H1 (cell line): ENCODE results near the gene CCDC191. TPM values are rescaled to one million over a fixed set of nuclear protein-coding genes. Genes with fewer than 3 reads are reported as not detected.

Experiments used
- CTCF ChIA-PET: fragments of 300-600 bp; sonication (Branson Sonifier 250); formaldehyde crosslinking; loops from one replicate; lab custom pipeline; 2021; ENCODE audit not compliant: partially characterized antibody; lab: Charles Lee
- POLR2A ChIA-PET: fragments of 300-600 bp; sonication (Branson Sonifier 250); formaldehyde crosslinking; loops from one replicate; lab custom pipeline; 2021; ENCODE audit warnings: inconsistent platforms; ENCODE audit not compliant: partially characterized antibody; lab: Charles Lee
- DNase-seq, 2 experiments: peaks; one replicate each; pipeline versions ENCODE4 v3.0.0 to v3.0.0-alpha.2; 2010 to 2022; ENCODE audit warnings: low spot score in 2 of 2, low read depth in 1 of 2, mixed read lengths in 1 of 2
- FAIRE-seq: peaks from 2 replicates; lab custom pipeline; 2011; peaks lifted over from hg19 to GRCh38; lab: Jason Lieb, UNC
- H2AFZ ChIP-seq: 2 replicates; pipeline ENCODE4 v1.8.1; 2012; ENCODE audit warnings: low read length, inconsistent platforms
- H2AK5ac ChIP-seq: 2 replicates; pipeline ENCODE4 v1.6.1; 2013; ENCODE audit warnings: low read depth, low read length
- H2BK120ac ChIP-seq: replicated peaks from 2 replicates; pipeline ENCODE3; 2013; ENCODE audit warnings: low read depth, low read length, inconsistent platforms
- H2BK12ac ChIP-seq: 2 replicates; pipeline ENCODE4 v1.6.1; 2013; ENCODE audit warnings: low read depth, low read length
- H2BK15ac ChIP-seq: 2 replicates; pipeline ENCODE4 v1.6.1; 2013; ENCODE audit warnings: low read length
- H2BK20ac ChIP-seq: 2 replicates; pipeline ENCODE4 v1.6.1; 2013; ENCODE audit warnings: low read length
- H2BK5ac ChIP-seq: 2 replicates; pipeline ENCODE4 v1.6.1; 2013; ENCODE audit warnings: low read depth, low read length
- H3K14ac ChIP-seq: 2 replicates; pipeline ENCODE4 v1.6.1; 2013; ENCODE audit warnings: inconsistent platforms; ENCODE audit not compliant: insufficient read length
- H3K18ac ChIP-seq: 2 replicates; pipeline ENCODE4 v1.6.1; 2013; ENCODE audit warnings: low read length; ENCODE audit errors: extremely low read depth
- H3K23ac ChIP-seq: 2 replicates; pipeline ENCODE4 v1.6.1; 2013; ENCODE audit warnings: inconsistent platforms; ENCODE audit not compliant: insufficient read length
- H3K23me2 ChIP-seq: 2 replicates; pipeline ENCODE4 v1.6.1; 2013; ENCODE audit warnings: low read depth, low read length
- H3K27ac ChIP-seq: 2 replicates; pipeline ENCODE4 v1.6.1; 2011; ENCODE audit warnings: low read depth, low read length, inconsistent platforms
- H3K27me3 ChIP-seq, 4 experiments: replicated peaks in 1 of 4; 1 replicate in 1 of 4; 2 replicates in 3 of 4; pipeline versions ENCODE4 v1.6.1 to v1.8.1; 2011 to 2013; ENCODE audit warnings: low read length in 3 of 4, mild to moderate bottlenecking in 3 of 4, inconsistent platforms in 2 of 4, mixed read lengths in 2 of 4, moderate library complexity in 1 of 4; ENCODE audit not compliant: control insufficient read depth in 3 of 4, insufficient read depth in 3 of 4; ENCODE audit errors: extremely low read depth in 1 of 4
- H3K36me3 ChIP-seq, 4 experiments: 2 replicates each; pipeline versions ENCODE4 v1.6.1 to v1.8.1; 2011 to 2013; ENCODE audit warnings: mild to moderate bottlenecking in 4 of 4, low read length in 3 of 4, moderate library complexity in 2 of 4, control low read depth in 1 of 4, inconsistent platforms in 1 of 4; ENCODE audit not compliant: insufficient read depth in 4 of 4, control insufficient read depth in 2 of 4
- H3K4ac ChIP-seq: replicated peaks from 2 replicates; pipeline ENCODE3; 2013; ENCODE audit warnings: low read length, low read depth, mixed read lengths, inconsistent platforms; ENCODE audit not compliant: insufficient read length
- H3K4me1 ChIP-seq, 4 experiments: replicated peaks in 1 of 4; 1 replicate in 1 of 4; 2 replicates in 3 of 4; pipeline versions ENCODE4 v1.6.1 to v1.8.1; 2011 to 2013; ENCODE audit warnings: low read length in 3 of 4, inconsistent platforms in 2 of 4, mixed read lengths in 1 of 4; ENCODE audit not compliant: insufficient read depth in 4 of 4, control insufficient read depth in 3 of 4
- H3K4me2 ChIP-seq, 2 experiments: 2 replicates each; pipeline versions ENCODE4 v1.6.1 to v1.8.1; 2011 to 2013; ENCODE audit warnings: low read depth in 2 of 2, low read length in 2 of 2, control low read depth in 1 of 2, inconsistent platforms in 1 of 2, mild to moderate bottlenecking in 1 of 2; ENCODE audit not compliant: insufficient read depth in 1 of 2
- H3K4me3 ChIP-seq, 4 experiments: fragments of 200-600, 300-600 bp in 1 of 4; sonication (generic), shearing (Covaris generic), sonication (Bioruptor Twin) in 1 of 4; 2 replicates each; pipeline versions ENCODE4 v1.5.1 to v1.8.1; 2011 to 2016; ENCODE audit warnings: low read length in 4 of 4, low read depth in 3 of 4, control low read depth in 2 of 4, inconsistent platforms in 2 of 4, mild to moderate bottlenecking in 2 of 4, mixed read lengths in 1 of 4, moderate library complexity in 1 of 4; ENCODE audit not compliant: insufficient read depth in 2 of 4; ENCODE audit errors: extremely low read depth in 1 of 4
- H3K56ac ChIP-seq: replicated peaks from 2 replicates; pipeline ENCODE3; 2013; ENCODE audit warnings: low read depth, mild to moderate bottlenecking, mixed read lengths, low read length, inconsistent platforms; ENCODE audit not compliant: insufficient read length
- H3K79me1 ChIP-seq: 2 replicates; pipeline ENCODE4 v1.6.1; 2013; ENCODE audit warnings: low read depth, low read length, control low read depth
- H3K79me2 ChIP-seq, 2 experiments: 2 replicates each; pipeline versions ENCODE4 v1.6.1 to v1.8.1; 2012 to 2013; ENCODE audit warnings: low read length in 2 of 2, mild to moderate bottlenecking in 2 of 2, inconsistent platforms in 1 of 2; ENCODE audit not compliant: insufficient read depth in 2 of 2, control insufficient read depth in 1 of 2
- H3K9ac ChIP-seq, 4 experiments: replicated peaks in 1 of 4; 1 replicate in 1 of 4; 2 replicates in 3 of 4; pipeline versions ENCODE4 v1.6.1 to v1.8.1; 2011 to 2013; ENCODE audit warnings: low read depth in 3 of 4, low read length in 3 of 4, control low read depth in 2 of 4, mild to moderate bottlenecking in 2 of 4, moderate library complexity in 2 of 4, inconsistent platforms in 1 of 4; ENCODE audit errors: extremely low read depth in 1 of 4
- H3K9me3 ChIP-seq, 2 experiments: 2 replicates each; pipeline versions ENCODE4 v1.6.1 to v1.8.1; 2012 to 2013; ENCODE audit warnings: mild to moderate bottlenecking in 2 of 2, moderate library complexity in 2 of 2, control low read depth in 1 of 2, inconsistent platforms in 1 of 2, low read depth in 1 of 2, low read length in 1 of 2, mixed read lengths in 1 of 2; ENCODE audit not compliant: insufficient read depth in 2 of 2
- H4K20me1 ChIP-seq, 2 experiments: replicated peaks in 1 of 2; 2 replicates each; pipeline versions ENCODE3 to v1.8.1; 2011 to 2013; ENCODE audit warnings: inconsistent platforms in 2 of 2, low read length in 2 of 2, mild to moderate bottlenecking in 1 of 2; ENCODE audit not compliant: insufficient read depth in 2 of 2, control insufficient read depth in 1 of 2
- H4K5ac ChIP-seq: 2 replicates; pipeline ENCODE4 v1.6.1; 2013; ENCODE audit warnings: low read length, low read depth, mixed read lengths, inconsistent platforms; ENCODE audit not compliant: insufficient read length
- H4K8ac ChIP-seq: 2 replicates; pipeline ENCODE4 v1.8.0; 2013; ENCODE audit warnings: mild to moderate bottlenecking, moderate library complexity, low read length, inconsistent platforms; ENCODE audit not compliant: insufficient read depth; ENCODE audit errors: extremely low read depth
- H4K91ac ChIP-seq: replicated peaks from 2 replicates; pipeline ENCODE3; 2013; ENCODE audit warnings: low read length, mixed read lengths, inconsistent platforms; ENCODE audit not compliant: insufficient read length
- KDM1A ChIP-seq: fragments of 200-600, 300-600 bp; sonication (generic); IDR thresholded peaks from 2 replicates; pipeline ENCODE4 v1.7.1; 2016; ENCODE audit warnings: mild to moderate bottlenecking, low read length, borderline replicate concordance
- KDM4A ChIP-seq: IDR thresholded peaks from one replicate; pipeline ENCODE4 v1.7.1; 2012; ENCODE audit warnings: low read depth, mild to moderate bottlenecking, moderate library complexity, low read length, inconsistent platforms; ENCODE audit not compliant: severe bottlenecking
- MAFK ChIP-seq: IDR thresholded peaks from 2 replicates; pipeline ENCODE4 v1.6.1; 2012; ENCODE audit warnings: low read depth, mild to moderate bottlenecking, improper control_type of control experiment, low read length
- RXRA ChIP-seq: IDR thresholded peaks from 2 replicates; pipeline ENCODE4 v1.6.1; 2011; ENCODE audit warnings: low read depth, mild to moderate bottlenecking, low read length, moderate library complexity; ENCODE audit not compliant: insufficient read depth
- SAP30 ChIP-seq: fragments of 300-600 bp; sonication (generic); IDR thresholded peaks from 2 replicates; pipeline ENCODE4 v1.7.1; 2012; ENCODE audit warnings: low read length, moderate library complexity, mild to moderate bottlenecking, inconsistent platforms; ENCODE audit not compliant: insufficient read depth, insufficient replicate concordance
- TCF12 ChIP-seq: IDR thresholded peaks from 2 replicates; pipeline ENCODE4 v1.6.1; 2011; ENCODE audit warnings: low read depth, mild to moderate bottlenecking, low read length
- TEAD4 ChIP-seq: IDR thresholded peaks from 2 replicates; pipeline ENCODE4 v1.6.1; 2012; ENCODE audit warnings: low read depth, low read length, inconsistent platforms, mixed read lengths
- WGBS, 2 experiments: shearing (Covaris generic) in 1 of 2; methylation state at CpG; one replicate each; pipeline versions ENCODE4 v1.1.6 to v1.1.7; 2013 to 2015; ENCODE audit warnings: low lambda C conversion rate in 2 of 2, mixed read lengths in 2 of 2, inconsistent platforms in 1 of 2, low coverage in 1 of 2, missing lambda C conversion rate in 1 of 2; ENCODE audit not compliant: insufficient replicate concordance in 2 of 2, insufficient coverage in 1 of 2, insufficient read length in 1 of 2; ENCODE audit errors: extremely low coverage in 1 of 2, missing lambda C conversion rate in 1 of 2; 5-methylcytosine and 5-hydroxymethylcytosine counted together
- polyA plus RNA-seq, 7 experiments: library from polyadenylated mRNA; depleted of rRNA in 3 of 7; stranded (reverse) in 5 of 7; unstranded in 2 of 7; fragments of >200 nt in 5 of 7; fragments of 200-250 nt in 2 of 7; gene quantifications; 1 replicate in 5 of 7; 2 replicates in 1 of 7; 4 replicates in 1 of 7; pipeline versions ENCODE4 v1.2.1 to v1.2.3, GENCODE V29; 2011 to 2013; ENCODE audit warnings: missing spikeins in 2 of 7, mixed read lengths in 2 of 7
- total RNA-seq: library from RNA; stranded (reverse); fragmentation: NEBNext Ultra II Directional; extraction: Animal tissue kit (Norgen Biotek cat#: 25700); gene quantifications from 2 replicates; pipeline ENCODE4 v1.2.1, GENCODE V29; 2021

CCDC191 gene
- total and polyA plus RNA-seq, 2 of the 8 experiments (the other 6 are each of a cell fraction or from before 2014, with no cell fraction given) = 0.65 to 1.3 TPM

DNA sequence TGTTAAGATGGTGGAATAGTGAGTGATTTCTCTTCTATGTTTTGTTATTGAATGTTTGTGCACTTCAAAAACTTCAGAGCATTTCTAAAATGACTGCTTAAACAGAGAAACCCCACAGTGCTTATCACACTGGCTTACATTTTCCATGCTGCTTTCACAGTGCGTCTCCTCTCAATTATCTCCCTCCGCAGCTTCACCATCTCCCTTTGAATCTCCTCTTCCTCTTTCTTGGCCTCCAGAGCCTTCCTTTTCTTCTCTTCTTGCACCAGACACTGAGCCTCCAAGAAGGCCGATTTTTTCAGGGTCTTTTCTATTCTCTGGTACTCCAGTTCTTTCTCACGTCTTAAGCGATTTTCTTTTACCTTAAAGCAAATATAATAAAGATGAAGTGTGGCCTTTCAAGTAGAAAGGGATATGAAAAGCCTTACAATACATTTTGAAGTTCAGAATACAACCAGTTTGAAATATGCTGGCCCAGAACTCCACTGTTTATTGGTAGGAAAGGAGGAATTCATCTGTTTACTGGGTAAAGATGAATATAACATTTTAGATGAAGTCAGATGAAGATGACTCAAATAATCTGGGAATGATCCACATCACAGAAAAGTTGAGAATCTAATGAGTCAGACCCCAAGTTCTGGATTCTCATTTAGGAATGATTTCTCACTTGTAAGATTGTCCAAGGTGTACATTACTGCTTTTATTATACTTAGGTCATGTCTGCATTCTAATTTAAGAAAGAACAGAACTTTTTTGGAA is 21.4 kb downstream of the CCDC191 start:
- Histone ChIP-seq H2AK5ac (no peak overlapping the region), H2BK20ac (no peak overlapping the region), H3K23ac (no peak overlapping the region), H2BK15ac (no peak overlapping the region), H4K20me1 (no peaks in the 10 kb centered on the region), H3K36me3 (no peaks in the 10 kb centered on the region), H2BK12ac (no peak overlapping the region), H3K27ac (no peak overlapping the region), H2BK120ac (no peak overlapping the region), H3K9ac (no peak overlapping the region), H4K5ac (no peak overlapping the region), H3K18ac (no peak overlapping the region), H3K27me3 (no peaks in the 10 kb centered on the region), H3K4me3 (no peak overlapping the region), H3K4me1 (no peaks in the 10 kb centered on the region), H2BK5ac (no peak overlapping the region), H3K23me2 (no peaks in the 10 kb centered on the region), H3K56ac (no peak overlapping the region)
- 90% methylated on average over 5 of the region's 5 CpGs; no CpG with 5 or more reads in 1 of the 2 experiments for WGBS, 2 experiments
- ChIA-PET CTCF (no interaction called here), POLR2A (no interaction called here)
- TF ChIP-seq MAFK = no peak
- no peak for TF ChIP-seq RXRA
- TF ChIP-seq SAP30 = no peak
- no peak for TF ChIP-seq KDM1A
- no peak for TF ChIP-seq TCF12
- no peak for TF ChIP-seq KDM4A
- TF ChIP-seq TEAD4 = no peak
- TF ChIP-seq, all 59 proteins: peak for 0
- H2AFZ ChIP-seq = no peak overlapping the region
- H3K4me2 ChIP-seq = no peak overlapping the region
- H4K8ac ChIP-seq = no peak overlapping the region
- no peak for FAIRE-seq
- no peaks in the 10 kb centered on the region for H3K9me3 ChIP-seq
- H3K79me2 ChIP-seq = no peaks in the 10 kb centered on the region
- H3K14ac ChIP-seq = no peak overlapping the region
- no peak for DNase-seq
- no peak overlapping the region for H3K4ac ChIP-seq
- H3K79me1 ChIP-seq = no peaks in the 10 kb centered on the region
- H4K91ac ChIP-seq = no peak overlapping the region
